ENCODE measurements around the gene ADAMTS2.

ADAMTS2 gene

DNA sequence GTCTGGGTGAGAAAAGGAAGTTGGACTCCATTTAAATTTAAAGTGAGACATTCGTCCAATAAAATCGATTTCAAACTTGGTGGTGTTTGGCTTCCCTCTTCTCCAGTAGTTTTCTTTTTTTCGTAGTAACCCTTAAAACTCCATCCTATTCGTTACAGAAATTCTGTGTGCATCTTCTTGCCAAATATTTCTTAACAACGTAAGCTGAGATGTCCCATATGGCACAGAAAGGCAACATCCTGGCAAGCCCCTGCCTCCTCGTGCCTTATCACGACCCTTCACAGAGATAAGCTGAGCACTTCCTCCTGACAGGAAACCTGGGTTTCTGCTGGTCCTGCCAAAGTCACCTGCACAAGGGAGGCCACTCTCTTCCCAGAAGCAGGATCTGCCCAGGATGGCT is 11.8 kb upstream of the ADAMTS2 start:
- Histone ChIP-seq H2BK12ac (ENCODE audit: low read length) (no peak overlapping the region), H3K4me2 (ENCODE audit: insufficient read depth, low read length, poor library complexity, severe bottlenecking) (no peak overlapping the region), H3K27me3 (ENCODE audit: control insufficient read depth in 3 of 3, insufficient read depth in 3 of 3, low read depth in 1 of 3, low read length in 3 of 3) (peaks cover 0 to 2% (median 0%) of the 10 kb centered on the region in 3 experiments), H2BK15ac (ENCODE audit: low read length) (no peak overlapping the region), H3K27ac (replicated peaks; ENCODE audit: low read length) (no peak overlapping the region), H3K4me1 (ENCODE audit: control insufficient read depth in 2 of 2, insufficient read depth in 1 of 2, low read depth in 1 of 2, low read length in 2 of 2) (no peaks in the 10 kb centered on the region), H2BK5ac (ENCODE audit: low read length) (no peak overlapping the region), H3K79me1 (ENCODE audit: low read depth, low read length) (no peaks in the 10 kb centered on the region), H4K91ac (ENCODE audit: low read depth, low read length, poor library complexity) (no peak overlapping the region), H2AFZ (ENCODE audit: low read length) (no peak overlapping the region), H3K36me3 (replicated peaks in 1 of 2; ENCODE audit: control insufficient read depth in 2 of 2, insufficient read depth in 2 of 2, low read length in 2 of 2) (no peaks in the 10 kb centered on the region), H3K23ac (ENCODE audit: low read depth, low read length, poor library complexity) (no peak overlapping the region), H2AK5ac (ENCODE audit: low read depth, low read length) (no peak overlapping the region), H4K8ac (ENCODE audit: low read depth, low read length) (no peak overlapping the region), H3K14ac (ENCODE audit: low read length) (no peak overlapping the region), H3K9ac (ENCODE audit: low read depth, low read length, poor library complexity) (no peak overlapping the region), H3K4ac (ENCODE audit: low read length) (no peak overlapping the region), H3K18ac (ENCODE audit: low read length) (no peak overlapping the region), H3K9me3 (replicated peaks in 1 of 2; ENCODE audit: control insufficient read depth in 2 of 2, insufficient read depth in 1 of 2, low read depth in 1 of 2, low read length in 2 of 2) (peaks cover 0 to 2% of the 10 kb centered on the region in 2 donors), H3K4me3 (ENCODE audit: low read length in 2 of 2) (no peak overlapping the region), H2BK120ac (ENCODE audit: low read depth, low read length) (no peak overlapping the region)
- no CpG with 5 or more reads among the region's 7 CpGs for WGBS, 2 donors (ENCODE audit: extremely low coverage in 2 of 2, insufficient read length in 2 of 2, insufficient replicate concordance in 1 of 2)
- DNase-seq (ENCODE audit: low spot score): no peak

DNA sequence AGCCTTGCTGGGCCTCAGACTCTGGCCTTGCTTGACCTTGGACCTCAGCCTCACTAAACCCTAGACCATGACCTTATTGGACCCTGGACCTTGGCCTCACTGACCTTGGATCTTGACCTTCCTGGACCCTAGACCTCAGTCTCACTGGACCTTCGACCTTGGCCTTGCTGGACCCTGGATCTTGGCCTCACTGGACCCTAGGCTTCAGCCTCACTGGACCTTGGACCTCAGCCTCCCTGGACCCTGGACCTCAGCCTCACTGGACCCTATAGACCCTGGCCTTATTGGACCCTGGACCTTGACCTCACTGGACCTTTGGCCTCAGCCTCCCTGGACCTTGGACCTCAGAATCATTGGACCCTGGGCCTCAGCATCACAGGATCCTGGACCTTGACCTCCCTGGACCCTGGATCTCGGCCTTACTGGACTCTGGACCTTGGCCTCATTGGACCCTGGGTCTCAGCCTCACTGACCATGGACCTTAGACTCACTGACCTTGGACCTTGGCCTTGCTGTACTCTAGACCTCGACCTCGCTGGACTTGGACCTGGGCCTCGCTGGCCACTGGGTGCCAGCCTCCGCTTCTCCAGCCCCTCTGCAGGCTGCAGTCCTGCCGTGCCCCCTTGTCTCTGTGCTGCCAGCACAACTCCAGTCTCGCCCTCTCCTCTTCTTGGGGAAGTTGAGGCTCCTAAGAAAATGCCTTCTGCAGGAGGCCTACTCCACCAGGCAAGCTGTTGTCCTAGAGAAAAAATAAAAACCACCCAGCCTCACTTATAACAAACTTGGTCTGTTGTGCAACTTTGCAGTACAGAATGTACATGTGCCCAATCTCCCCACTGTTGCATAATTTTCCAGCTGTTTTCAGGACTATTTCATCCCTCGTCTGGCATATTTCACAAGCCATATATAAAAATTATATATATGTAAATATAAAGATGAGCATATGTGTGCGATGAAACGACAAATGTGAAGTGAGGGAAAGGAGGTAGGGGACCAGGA is 11.0 kb upstream of the ADAMTS2 start:
- H3K79me1 ChIP-seq (ENCODE audit: low read depth, low read length): no peaks in the 10 kb centered on the region
- no peak overlapping the region for H4K8ac ChIP-seq (ENCODE audit: low read depth, low read length)
- no peak overlapping the region for H4K91ac ChIP-seq (ENCODE audit: low read depth, low read length, poor library complexity)
- H3K23ac ChIP-seq (ENCODE audit: low read depth, low read length, poor library complexity): no peak overlapping the region
- no peak overlapping the region for H3K4me2 ChIP-seq (ENCODE audit: insufficient read depth, low read length, poor library complexity, severe bottlenecking)
- H3K4me3 ChIP-seq (ENCODE audit: low read length in 2 of 2): no peak overlapping the region
- H2BK12ac ChIP-seq (ENCODE audit: low read length): no peak overlapping the region
- no peak overlapping the region for H3K4ac ChIP-seq (ENCODE audit: low read length)
- H3K18ac ChIP-seq (ENCODE audit: low read length): peak overlapping the region; percentile 11
- peak overlapping the region; percentile 23 for H3K14ac ChIP-seq (ENCODE audit: low read length)
- H2BK120ac ChIP-seq (ENCODE audit: low read depth, low read length): no peak overlapping the region
- H2AFZ ChIP-seq (ENCODE audit: low read length): no peak overlapping the region
- no peaks in the 10 kb centered on the region for H3K4me1 ChIP-seq (ENCODE audit: control insufficient read depth in 2 of 2, insufficient read depth in 1 of 2, low read depth in 1 of 2, low read length in 2 of 2)
- peaks cover 0 to under 1% of the 10 kb centered on the region in 2 donors for H3K9me3 ChIP-seq (replicated peaks in 1 of 2; ENCODE audit: control insufficient read depth in 2 of 2, insufficient read depth in 1 of 2, low read depth in 1 of 2, low read length in 2 of 2)
- DNase-seq (ENCODE audit: low spot score): no peak
- H3K9ac ChIP-seq (ENCODE audit: low read depth, low read length, poor library complexity): no peak overlapping the region
- peaks cover 0 to under 1% (median 0%) of the 10 kb centered on the region in 3 experiments for H3K27me3 ChIP-seq (ENCODE audit: control insufficient read depth in 3 of 3, insufficient read depth in 3 of 3, low read depth in 1 of 3, low read length in 3 of 3)
- WGBS, 2 donors (ENCODE audit: extremely low coverage in 2 of 2, insufficient read length in 2 of 2, insufficient replicate concordance in 1 of 2): 100% methylated on average over 2 of the region's 11 CpGs; no CpG with 5 or more reads in 1 of the 2 donors
- no peak overlapping the region for H2BK15ac ChIP-seq (ENCODE audit: low read length)
- peak overlapping the region; percentile 30 for H2BK5ac ChIP-seq (ENCODE audit: low read length)
- H3K27ac ChIP-seq (replicated peaks; ENCODE audit: low read length): no peak overlapping the region
- no peaks in the 10 kb centered on the region for H3K36me3 ChIP-seq (replicated peaks in 1 of 2; ENCODE audit: control insufficient read depth in 2 of 2, insufficient read depth in 2 of 2, low read length in 2 of 2)
- peak overlapping the region; percentile 21 for H2AK5ac ChIP-seq (ENCODE audit: low read depth, low read length)

DNA sequence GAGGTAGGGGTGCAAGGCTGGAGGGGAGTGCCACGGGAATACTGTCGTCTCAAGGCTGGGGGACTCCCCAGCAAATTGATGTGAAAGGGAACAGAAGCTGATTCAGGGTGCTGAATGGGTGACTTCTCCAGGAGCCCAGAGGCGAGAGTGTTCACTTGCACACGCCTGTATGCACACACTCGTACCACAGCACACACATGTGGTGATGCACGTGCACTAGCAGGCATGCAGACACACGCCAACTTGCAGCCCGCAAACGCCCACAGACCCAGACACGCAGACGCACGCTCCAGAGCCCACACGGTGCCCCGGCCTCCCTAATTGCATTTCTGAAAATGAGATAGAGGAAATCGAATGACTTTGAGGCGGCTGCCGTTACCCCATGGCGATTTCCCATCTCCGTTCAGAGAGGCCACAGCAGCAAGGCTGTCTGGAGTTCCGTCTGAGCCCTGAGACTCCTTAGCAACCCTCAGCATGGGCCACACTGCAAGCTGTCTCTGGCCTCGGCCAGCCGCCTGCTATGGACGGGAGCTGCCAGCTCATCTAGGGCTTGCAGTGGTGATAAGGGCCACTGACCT is 9.1 kb upstream of the ADAMTS2 start:
- Histone ChIP-seq H3K79me1 (ENCODE audit: low read depth, low read length) (no peaks in the 10 kb centered on the region), H3K14ac (ENCODE audit: low read length) (peak overlapping the region; percentile 75), H3K4ac (ENCODE audit: low read length) (no peak overlapping the region), H3K9me3 (replicated peaks in 1 of 2; ENCODE audit: control insufficient read depth in 2 of 2, insufficient read depth in 1 of 2, low read depth in 1 of 2, low read length in 2 of 2) (no peaks in the 10 kb centered on the region), H2BK120ac (ENCODE audit: low read depth, low read length) (no peak overlapping the region), H3K4me1 (ENCODE audit: control insufficient read depth in 2 of 2, insufficient read depth in 1 of 2, low read depth in 1 of 2, low read length in 2 of 2) (peaks cover 0 to 3% of the 10 kb centered on the region in 2 donors), H2AK5ac (ENCODE audit: low read depth, low read length) (no peak overlapping the region), H3K36me3 (replicated peaks in 1 of 2; ENCODE audit: control insufficient read depth in 2 of 2, insufficient read depth in 2 of 2, low read length in 2 of 2) (no peaks in the 10 kb centered on the region), H3K9ac (ENCODE audit: low read depth, low read length, poor library complexity) (no peak overlapping the region), H3K4me3 (ENCODE audit: low read length in 2 of 2) (no peak overlapping the region), H3K27me3 (ENCODE audit: control insufficient read depth in 3 of 3, insufficient read depth in 3 of 3, low read depth in 1 of 3, low read length in 3 of 3) (peaks cover 0 to 6% (median 0%) of the 10 kb centered on the region in 3 experiments), H2BK15ac (ENCODE audit: low read length) (no peak overlapping the region), H3K27ac (replicated peaks; ENCODE audit: low read length) (no peak overlapping the region), H3K23ac (ENCODE audit: low read depth, low read length, poor library complexity) (no peak overlapping the region), H2AFZ (ENCODE audit: low read length) (no peak overlapping the region), H4K91ac (ENCODE audit: low read depth, low read length, poor library complexity) (no peak overlapping the region), H3K4me2 (ENCODE audit: insufficient read depth, low read length, poor library complexity, severe bottlenecking) (no peak overlapping the region), H4K8ac (ENCODE audit: low read depth, low read length) (no peak overlapping the region), H3K18ac (ENCODE audit: low read length) (peak overlapping the region; percentile 60), H2BK12ac (ENCODE audit: low read length) (no peak overlapping the region), H2BK5ac (ENCODE audit: low read length) (no peak overlapping the region)
- no CpG with 5 or more reads among the region's 23 CpGs for WGBS, 2 donors (ENCODE audit: extremely low coverage in 2 of 2, insufficient read length in 2 of 2, insufficient replicate concordance in 1 of 2)
- no peak for DNase-seq (ENCODE audit: low spot score)

DNA sequence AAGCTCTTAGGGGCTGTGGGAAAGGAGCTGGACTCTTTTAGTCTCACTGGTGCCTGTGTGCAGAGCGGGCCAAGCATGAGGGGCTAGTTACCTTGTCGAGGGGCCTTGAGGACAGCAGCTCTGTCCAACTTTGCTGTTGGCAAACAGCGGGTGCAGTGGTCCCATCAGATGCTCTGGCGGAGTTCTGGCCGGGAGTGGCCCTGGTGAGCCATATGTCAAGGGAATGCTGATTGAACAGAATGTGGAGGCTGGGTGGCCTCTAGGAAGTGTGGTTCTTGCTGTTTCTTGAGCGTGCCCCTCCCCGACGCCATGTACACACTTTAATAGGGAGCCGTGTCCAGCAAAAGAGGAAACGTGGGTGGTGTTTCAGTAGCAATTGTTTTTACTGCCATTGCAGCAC is 3.6 kb upstream of the ADAMTS2 start:
- no peaks in the 10 kb centered on the region for H3K79me1 ChIP-seq (ENCODE audit: low read depth, low read length)
- H3K4me1 ChIP-seq (ENCODE audit: control insufficient read depth in 2 of 2, insufficient read depth in 1 of 2, low read depth in 1 of 2, low read length in 2 of 2): peaks cover 4 to 7% of the 10 kb centered on the region in 2 donors
- no peak overlapping the region for H2AFZ ChIP-seq (ENCODE audit: low read length)
- no peak overlapping the region for H3K27ac ChIP-seq (replicated peaks; ENCODE audit: low read length)
- H2BK120ac ChIP-seq (ENCODE audit: low read depth, low read length): no peak overlapping the region
- H3K4ac ChIP-seq (ENCODE audit: low read length): no peak overlapping the region
- H3K9me3 ChIP-seq (replicated peaks in 1 of 2; ENCODE audit: control insufficient read depth in 2 of 2, insufficient read depth in 1 of 2, low read depth in 1 of 2, low read length in 2 of 2): no peaks in the 10 kb centered on the region
- no peak overlapping the region for H2BK15ac ChIP-seq (ENCODE audit: low read length)
- no peak overlapping the region for H3K4me3 ChIP-seq (ENCODE audit: low read length in 2 of 2)
- H3K27me3 ChIP-seq (ENCODE audit: control insufficient read depth in 3 of 3, insufficient read depth in 3 of 3, low read depth in 1 of 3, low read length in 3 of 3): peaks cover 4 to 55% (median 24%) of the 10 kb centered on the region in 3 experiments
- no CpG with 5 or more reads among the region's 10 CpGs for WGBS, 2 donors (ENCODE audit: extremely low coverage in 2 of 2, insufficient read length in 2 of 2, insufficient replicate concordance in 1 of 2)
- no peak overlapping the region for H2BK5ac ChIP-seq (ENCODE audit: low read length)
- H3K9ac ChIP-seq (ENCODE audit: low read depth, low read length, poor library complexity): no peak overlapping the region
- no peak overlapping the region for H3K4me2 ChIP-seq (ENCODE audit: insufficient read depth, low read length, poor library complexity, severe bottlenecking)
- no peak for DNase-seq (ENCODE audit: low spot score)
- H2AK5ac ChIP-seq (ENCODE audit: low read depth, low read length): peak overlapping the region; percentile 15
- peak overlapping the region; percentile 7 for H3K18ac ChIP-seq (ENCODE audit: low read length)
- H3K36me3 ChIP-seq (replicated peaks in 1 of 2; ENCODE audit: control insufficient read depth in 2 of 2, insufficient read depth in 2 of 2, low read length in 2 of 2): no peaks in the 10 kb centered on the region
- H2BK12ac ChIP-seq (ENCODE audit: low read length): no peak overlapping the region
- no peak overlapping the region for H4K91ac ChIP-seq (ENCODE audit: low read depth, low read length, poor library complexity)
- H3K14ac ChIP-seq (ENCODE audit: low read length): no peak overlapping the region
- H3K23ac ChIP-seq (ENCODE audit: low read depth, low read length, poor library complexity): no peak overlapping the region
- no peak overlapping the region for H4K8ac ChIP-seq (ENCODE audit: low read depth, low read length)
